ENCODE data around the gene DLGAP4. TPM values are rescaled to one million over a fixed set of nuclear protein-coding genes. Genes with fewer than 3 reads are reported as not detected.

Gene DLGAP4
- total and polyA plus RNA-seq, 2 of the 13 experiments (the other 11 are each of a cell fraction or from before 2014, with no cell fraction given): 15.2 to 26.7 TPM

- TF ChIP-seq SNAPC4 (CRISPR knock-in tag; IDR thresholded peaks at IDR 0.05) (no peak), ZBTB7A (CRISPR knock-in tag; IDR thresholded peaks at IDR 0.05) (no peak), JUN (CRISPR knock-in tag; IDR thresholded peaks at IDR 0.05) (no peak), ZNF780A (CRISPR knock-in tag; IDR thresholded peaks at IDR 0.05) (no peak), ZNF776 (CRISPR knock-in tag; IDR thresholded peaks at IDR 0.05) (no peak), ZBTB20 (CRISPR knock-in tag; IDR thresholded peaks at IDR 0.05; ENCODE audit: borderline replicate concordance, low read depth) (no peak), ZFY (CRISPR knock-in tag; IDR thresholded peaks at IDR 0.05) (0 out of 2 replicates have a peak, but pooled peaks have one; percentile 27), SIN3B (IDR thresholded peaks at IDR 0.05; ENCODE audit: low read length) (no peak), SMAD1 (CRISPR knock-in tag; IDR thresholded peaks at IDR 0.05; ENCODE audit: borderline replicate concordance, low read depth) (no peak), BHLHE40 (IDR thresholded peaks at IDR 0.05; ENCODE audit: low read length) (peak; percentile 82), ARID4A (CRISPR knock-in tag; IDR thresholded peaks at IDR 0.05; ENCODE audit: borderline replicate concordance) (no peak), ZNF777 (CRISPR knock-in tag; IDR thresholded peaks at IDR 0.05) (no peak)
- TF ChIP-seq, protein P1, sequence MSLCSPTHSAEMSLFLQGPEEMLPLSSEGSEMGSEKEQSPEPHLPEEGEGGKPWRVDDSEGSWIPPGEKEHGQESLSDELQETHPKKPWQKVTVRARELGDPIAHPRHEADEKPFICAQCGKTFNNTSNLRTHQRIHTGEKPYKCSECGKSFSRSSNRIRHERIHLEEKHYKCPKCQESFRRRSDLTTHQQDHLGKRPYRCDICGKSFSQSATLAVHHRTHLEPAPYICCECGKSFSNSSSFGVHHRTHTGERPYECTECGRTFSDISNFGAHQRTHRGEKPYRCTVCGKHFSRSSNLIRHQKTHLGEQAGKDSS (CRISPR knock-in tag; IDR thresholded peaks at IDR 0.05; ENCODE audit: borderline replicate concordance, low read depth): no peak
- TF ChIP-seq, protein P2, sequence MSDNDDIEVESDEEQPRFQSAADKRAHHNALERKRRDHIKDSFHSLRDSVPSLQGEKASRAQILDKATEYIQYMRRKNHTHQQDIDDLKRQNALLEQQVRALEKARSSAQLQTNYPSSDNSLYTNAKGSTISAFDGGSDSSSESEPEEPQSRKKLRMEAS (IDR thresholded peaks at IDR 0.05): peak; percentile 79; the same call in 1 of the 2 replicates
- TF ChIP-seq, protein P3, sequence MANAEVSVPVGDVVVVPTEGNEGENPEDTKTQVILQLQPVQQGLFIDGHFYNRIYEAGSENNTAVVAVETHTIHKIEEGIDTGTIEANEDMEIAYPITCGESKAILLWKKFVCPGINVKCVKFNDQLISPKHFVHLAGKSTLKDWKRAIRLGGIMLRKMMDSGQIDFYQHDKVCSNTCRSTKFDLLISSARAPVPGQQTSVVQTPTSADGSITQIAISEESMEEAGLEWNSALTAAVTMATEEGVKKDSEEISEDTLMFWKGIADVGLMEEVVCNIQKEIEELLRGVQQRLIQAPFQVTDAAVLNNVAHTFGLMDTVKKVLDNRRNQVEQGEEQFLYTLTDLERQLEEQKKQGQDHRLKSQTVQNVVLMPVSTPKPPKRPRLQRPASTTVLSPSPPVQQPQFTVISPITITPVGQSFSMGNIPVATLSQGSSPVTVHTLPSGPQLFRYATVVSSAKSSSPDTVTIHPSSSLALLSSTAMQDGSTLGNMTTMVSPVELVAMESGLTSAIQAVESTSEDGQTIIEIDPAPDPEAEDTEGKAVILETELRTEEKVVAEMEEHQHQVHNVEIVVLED (CRISPR knock-in tag; IDR thresholded peaks at IDR 0.05; ENCODE audit: borderline replicate concordance): no peak
- TF ChIP-seq, protein P4, sequence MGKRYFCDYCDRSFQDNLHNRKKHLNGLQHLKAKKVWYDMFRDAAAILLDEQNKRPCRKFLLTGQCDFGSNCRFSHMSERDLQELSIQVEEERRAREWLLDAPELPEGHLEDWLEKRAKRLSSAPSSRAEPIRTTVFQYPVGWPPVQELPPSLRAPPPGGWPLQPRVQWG (CRISPR knock-in tag; IDR thresholded peaks at IDR 0.05; ENCODE audit: borderline replicate concordance, low read depth): no peak
These were observed 57.0 kb downstream of the DLGAP4 start (continued) for GRCh38 chr20:36362978-36363713.

All from HepG2 (cell line).